AG04450 (cell line): Measurements from ENCODE around the gene CERT1. TPM values are rescaled to one million over a fixed set of nuclear protein-coding genes. Genes with fewer than 3 reads are reported as not detected.

Experiments used
- CTCF ChIA-PET: fragments of 300-600, 350-600 bp; formaldehyde crosslinking; extraction: SDS; loops from one replicate; lab custom pipeline; 2022; ENCODE audit warnings: antibody characterized with exemption, inconsistent platforms; lab: Charles Lee
- POLR2A ChIA-PET: fragments of 350-600 bp; formaldehyde crosslinking; extraction: SDS; loops from one replicate; lab custom pipeline; 2021; ENCODE audit warnings: antibody characterized with exemption, inconsistent platforms; lab: Yijun Ruan, JAX
- DNase-seq: peaks from one replicate; pipeline ENCODE4 v3.0.0-alpha.2; 2011; ENCODE audit warnings: low read depth, low spot score
- H3K27ac ChIP-seq: one replicate; pipeline ENCODE4 v1.5.1; 2012; ENCODE audit warnings: low read depth, low read length, control low read depth
- H3K27me3 ChIP-seq: one replicate; pipeline ENCODE4 v1.6.0; 2012; ENCODE audit warnings: low read length; ENCODE audit not compliant: control insufficient read depth, insufficient read depth
- H3K4me3 ChIP-seq: 2 replicates; pipeline ENCODE4 v1.5.1; 2011; ENCODE audit warnings: mild to moderate bottlenecking, low read depth, low read length, control low read depth
- H3K9me3 ChIP-seq: 2 replicates; pipeline ENCODE4 v1.5.1; 2012; ENCODE audit warnings: low read length; ENCODE audit not compliant: control insufficient read depth, insufficient read depth
- polyA plus RNA-seq: library from polyadenylated mRNA; depleted of rRNA; stranded (reverse); fragments of >200 nt; gene quantifications from 2 replicates; pipeline ENCODE4 v1.2.3, GENCODE V29; 2011
- TF ChIP-seq, protein P1 (sequence below): IDR thresholded peaks from 2 replicates; pipeline ENCODE4 v1.5.1; 2011; ENCODE audit warnings: low read depth, low read length, control low read depth, inconsistent platforms

The CERT1 gene
- polyA plus RNA-seq, 1 experiment, result 17.1 TPM

GRCh38 chr5:75524071-75524470, 12.6 kb upstream of the CERT1 start:
- ChIA-PET CTCF (no interaction called here), POLR2A (interaction anchor here (0.7 kb wide), 1 partner anchor 10 kb away, joined by 3 read pairs; no protein-coding TSS in a partner anchor)
- H3K27me3 ChIP-seq, result no peaks in the 10 kb centered on the region
- TF ChIP-seq, protein P1, sequence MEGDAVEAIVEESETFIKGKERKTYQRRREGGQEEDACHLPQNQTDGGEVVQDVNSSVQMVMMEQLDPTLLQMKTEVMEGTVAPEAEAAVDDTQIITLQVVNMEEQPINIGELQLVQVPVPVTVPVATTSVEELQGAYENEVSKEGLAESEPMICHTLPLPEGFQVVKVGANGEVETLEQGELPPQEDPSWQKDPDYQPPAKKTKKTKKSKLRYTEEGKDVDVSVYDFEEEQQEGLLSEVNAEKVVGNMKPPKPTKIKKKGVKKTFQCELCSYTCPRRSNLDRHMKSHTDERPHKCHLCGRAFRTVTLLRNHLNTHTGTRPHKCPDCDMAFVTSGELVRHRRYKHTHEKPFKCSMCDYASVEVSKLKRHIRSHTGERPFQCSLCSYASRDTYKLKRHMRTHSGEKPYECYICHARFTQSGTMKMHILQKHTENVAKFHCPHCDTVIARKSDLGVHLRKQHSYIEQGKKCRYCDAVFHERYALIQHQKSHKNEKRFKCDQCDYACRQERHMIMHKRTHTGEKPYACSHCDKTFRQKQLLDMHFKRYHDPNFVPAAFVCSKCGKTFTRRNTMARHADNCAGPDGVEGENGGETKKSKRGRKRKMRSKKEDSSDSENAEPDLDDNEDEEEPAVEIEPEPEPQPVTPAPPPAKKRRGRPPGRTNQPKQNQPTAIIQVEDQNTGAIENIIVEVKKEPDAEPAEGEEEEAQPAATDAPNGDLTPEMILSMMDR, result no peak
- no peak for DNase-seq
- H3K4me3 ChIP-seq, result no peak overlapping the region
- no peak overlapping the region for H3K27ac ChIP-seq
- peaks cover 5% of the 10 kb centered on the region; the same call in 1 of the 2 replicates for H3K9me3 ChIP-seq

GRCh38 chr5:75523275-75523674, 11.8 kb upstream of the CERT1 start:
- POLR2A ChIA-PET, result no interaction called here
- peaks cover 5% of the 10 kb centered on the region; the same call in 1 of the 2 replicates for H3K9me3 ChIP-seq
- H3K4me3 ChIP-seq, result no peak overlapping the region
- no peak for DNase-seq
- TF ChIP-seq, protein P1, result no peak
- no peak overlapping the region for H3K27ac ChIP-seq
- no peaks in the 10 kb centered on the region for H3K27me3 ChIP-seq
- CTCF ChIA-PET, result no interaction called here

- Histone ChIP-seq H3K27ac (no peak overlapping the region), H3K4me3 (no peak overlapping the region), H3K9me3 (peaks cover 5% of the 10 kb centered on the region; the same call in 1 of the 2 replicates), H3K27me3 (no peaks in the 10 kb centered on the region)
- TF ChIP-seq, protein P1, result no peak
- no peak for DNase-seq
- ChIA-PET POLR2A (no interaction called here), CTCF (no interaction called here)
Measured at GRCh38 chr5:75522542-75522941, 11.1 kb upstream of the CERT1 start.

DNA sequence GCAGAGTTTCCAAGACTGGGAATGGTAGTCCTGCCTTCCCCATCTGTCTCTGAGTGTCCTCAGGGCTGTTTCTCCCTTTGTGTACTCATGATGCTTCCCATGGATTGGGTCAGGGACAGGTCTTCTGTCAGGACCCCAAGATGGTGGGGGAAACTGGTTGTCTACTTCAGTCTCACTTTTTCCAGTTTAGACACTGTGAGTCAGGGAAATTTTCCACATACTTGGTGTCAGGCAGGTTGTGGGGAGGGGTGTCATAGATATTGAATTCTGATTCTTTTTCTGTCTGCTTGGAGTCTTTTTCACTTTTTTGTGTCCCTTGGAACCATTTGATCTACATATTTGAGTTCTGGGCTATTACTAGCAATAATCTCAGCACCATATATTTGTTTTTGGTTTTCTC, 10.6 kb upstream of the CERT1 start:
- POLR2A ChIA-PET, result no interaction called here
- Histone ChIP-seq H3K27ac (no peak overlapping the region), H3K9me3 (peaks cover 5% of the 10 kb centered on the region; the same call in 1 of the 2 replicates), H3K27me3 (no peaks in the 10 kb centered on the region), H3K4me3 (no peak overlapping the region)
- DNase-seq, result no peak
- CTCF ChIA-PET, result no interaction called here
- TF ChIP-seq, protein P1, result no peak

- TF ChIP-seq, protein P1, result no peak
- H3K4me3 ChIP-seq, result no peak overlapping the region
- no peaks in the 10 kb centered on the region for H3K27me3 ChIP-seq
- no peak for DNase-seq
- H3K9me3 ChIP-seq, result peaks cover 5% of the 10 kb centered on the region; the same call in 1 of the 2 replicates
- ChIA-PET CTCF (no interaction called here), POLR2A (no interaction called here)
- no peak overlapping the region for H3K27ac ChIP-seq
Measured at GRCh38 chr5:75521195-75521594, 9.8 kb upstream of the CERT1 start.
